ENCODE results near the gene CHAC1. TPM values are rescaled to one million over a fixed set of nuclear protein-coding genes. Genes with fewer than 3 reads are reported as not detected.

CHAC1 gene
- total and polyA plus RNA-seq, 8 donors, result 1.3 to 61.6 (median 5.0) TPM

DNA sequence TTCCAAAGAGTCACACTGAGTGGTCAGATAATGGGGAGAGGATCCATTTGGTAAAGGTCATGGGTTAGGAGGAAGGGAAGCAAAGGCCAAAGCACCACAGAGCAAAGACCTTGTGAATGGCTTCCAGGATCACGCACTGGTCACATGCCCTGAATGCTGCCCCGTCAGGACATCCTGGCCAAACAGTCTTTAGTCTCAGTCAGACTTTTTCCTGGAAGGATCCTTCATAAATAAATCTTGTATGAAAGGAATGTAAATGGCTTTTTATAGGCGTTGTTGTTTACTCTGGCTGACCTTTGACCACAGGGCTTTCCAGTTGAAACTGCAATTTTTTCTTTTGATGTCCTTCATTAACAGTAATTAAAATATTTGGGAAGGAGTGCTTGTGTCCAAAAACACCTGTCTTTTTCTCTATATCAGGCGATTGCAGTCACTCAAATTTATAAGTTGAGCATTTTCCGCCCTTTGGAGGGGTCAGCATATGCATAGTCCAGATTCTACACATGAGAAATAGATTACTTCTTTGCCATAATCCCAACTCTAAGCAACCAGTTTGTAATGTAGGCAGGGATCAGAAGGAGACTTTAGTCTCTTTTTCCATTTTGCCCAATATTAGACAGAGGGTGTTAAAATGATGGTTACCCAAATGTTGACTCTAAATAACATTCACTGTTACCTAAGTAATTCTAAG is 48.4 kb downstream of the CHAC1 start:
- WGBS, 5 donors, result 33 to 55% (median 44%) methylated on average over 5 of the region's 5 CpGs
- no peaks in the 10 kb centered on the region for H3K9me3 ChIP-seq
- TF ChIP-seq EP300 (IDR thresholded peaks at IDR 0.05) (no peak), POLR2AphosphoS5 (IDR thresholded peaks at IDR 0.05) (no peak), POLR2A (IDR thresholded peaks at IDR 0.05) (no peak)
- TF ChIP-seq, protein P1, sequence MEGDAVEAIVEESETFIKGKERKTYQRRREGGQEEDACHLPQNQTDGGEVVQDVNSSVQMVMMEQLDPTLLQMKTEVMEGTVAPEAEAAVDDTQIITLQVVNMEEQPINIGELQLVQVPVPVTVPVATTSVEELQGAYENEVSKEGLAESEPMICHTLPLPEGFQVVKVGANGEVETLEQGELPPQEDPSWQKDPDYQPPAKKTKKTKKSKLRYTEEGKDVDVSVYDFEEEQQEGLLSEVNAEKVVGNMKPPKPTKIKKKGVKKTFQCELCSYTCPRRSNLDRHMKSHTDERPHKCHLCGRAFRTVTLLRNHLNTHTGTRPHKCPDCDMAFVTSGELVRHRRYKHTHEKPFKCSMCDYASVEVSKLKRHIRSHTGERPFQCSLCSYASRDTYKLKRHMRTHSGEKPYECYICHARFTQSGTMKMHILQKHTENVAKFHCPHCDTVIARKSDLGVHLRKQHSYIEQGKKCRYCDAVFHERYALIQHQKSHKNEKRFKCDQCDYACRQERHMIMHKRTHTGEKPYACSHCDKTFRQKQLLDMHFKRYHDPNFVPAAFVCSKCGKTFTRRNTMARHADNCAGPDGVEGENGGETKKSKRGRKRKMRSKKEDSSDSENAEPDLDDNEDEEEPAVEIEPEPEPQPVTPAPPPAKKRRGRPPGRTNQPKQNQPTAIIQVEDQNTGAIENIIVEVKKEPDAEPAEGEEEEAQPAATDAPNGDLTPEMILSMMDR (IDR thresholded peaks at IDR 0.05), result no peak
- DNase-seq, result peak; percentile 29 to 41
- H3K4me3 ChIP-seq, result no peak overlapping the region
- intact Hi-C loops (cut with DNase I; ENCODE audit: low total_unique reads), result no loop called here
- no peaks in the 10 kb centered on the region for H3K27me3 ChIP-seq
- H3K27ac ChIP-seq, result peak overlapping the region in 3 of 5 donors; percentile 17 to 54 (median 36)
- H3K4me1 ChIP-seq, result peaks cover 6 to 15% (median 10%) of the 10 kb centered on the region in 4 donors
- peaks cover 14 to 69% (median 64%) of the 10 kb centered on the region in 4 donors for H3K36me3 ChIP-seq

DNA sequence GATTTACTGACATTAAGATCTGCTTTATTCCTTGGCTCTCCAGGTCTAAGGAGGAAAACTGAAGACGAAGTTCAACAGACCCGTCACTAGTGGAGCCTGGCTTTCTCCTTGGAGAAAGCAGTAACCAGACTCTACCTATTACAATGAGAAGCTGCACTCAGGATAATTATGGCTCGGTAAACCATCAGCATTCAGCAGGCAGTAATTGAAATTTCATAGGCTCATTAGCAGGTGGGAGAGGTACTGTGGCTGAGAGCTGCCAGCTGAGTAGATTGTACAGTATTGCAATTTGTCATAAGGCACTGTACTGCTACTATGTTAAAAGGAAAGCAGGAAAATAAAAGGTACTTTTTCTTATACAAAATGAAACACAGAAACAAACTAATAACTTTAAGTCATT is 51.2 kb downstream of the CHAC1 start:
- WGBS, 5 donors, result 83 to 95% (median 89%) methylated on average over 3 of the region's 3 CpGs
- TF ChIP-seq EP300 (IDR thresholded peaks at IDR 0.05) (no peak), POLR2A (IDR thresholded peaks at IDR 0.05) (no peak), POLR2AphosphoS5 (IDR thresholded peaks at IDR 0.05) (no peak)
- TF ChIP-seq, protein P1 (IDR thresholded peaks at IDR 0.05), result no peak

More for the DNA sequence above, 51.2 kb downstream of the CHAC1 start:
- Histone ChIP-seq H3K4me3 (no peak overlapping the region), H3K36me3 (peaks cover 3 to 63% (median 56%) of the 10 kb centered on the region in 4 donors), H3K9me3 (no peaks in the 10 kb centered on the region), H3K4me1 (peaks cover 6 to 15% (median 10%) of the 10 kb centered on the region in 4 donors), H3K27me3 (no peaks in the 10 kb centered on the region), H3K27ac (no peak overlapping the region)
- no peak for DNase-seq
- intact Hi-C loops (cut with DNase I; ENCODE audit: low total_unique reads), result no loop called here

Small RNA genes lying within 50 kb of the gene (small RNA-seq; reads per million reads assigned to genes)
- gene ISCA1P4, result 0 reads per million in 4 donors

Other genes starting within 250 kb of the CHAC1 start
- gene RMDN3, start 198.2 kb upstream of the CHAC1 start, total RNA-seq, result 10 to 100 TPM in 4 of 5 donors, not detected in 1; 25.2 to 63.8 (median 48.2) TPM
- gene RMDN3, start 198.2 kb upstream of the CHAC1 start, polyA plus RNA-seq, result 10 to 100 TPM; 12.6 to 21.2 (median 15.0) TPM
- gene GCHFR, start 189.4 kb upstream of the CHAC1 start, total RNA-seq, result 10 to 100 TPM in 2 of 5 donors, 1 to 10 TPM in 1, not detected in 2; 1.3 to 13.6 (median 11.7) TPM
- 10 to 100 TPM; 21.4 to 37.4 (median 29.3) TPM for gene GCHFR, start 189.4 kb upstream of the CHAC1 start, polyA plus RNA-seq
- 10 to 100 TPM in 1 of 5 donors, not detected in 4; 39.3 TPM for gene C15orf62, start 183.5 kb upstream of the CHAC1 start, total RNA-seq
- gene C15orf62, start 183.5 kb upstream of the CHAC1 start, polyA plus RNA-seq, result 1 to 10 TPM in 1 of 3 donors, under 1 TPM in 2; 0.25 to 4.5 (median 0.31) TPM
- gene ZFYVE19, start 146.4 kb upstream of the CHAC1 start, total RNA-seq, result 10 to 100 TPM; 10.3 to 29.2 (median 18.7) TPM
- 10 to 100 TPM; 14.4 to 31.0 (median 28.3) TPM for gene ZFYVE19, start 146.4 kb upstream of the CHAC1 start, polyA plus RNA-seq
- 10 to 100 TPM; 11.0 to 64.2 (median 22.9) TPM for gene DNAJC17, start 146.0 kb upstream of the CHAC1 start, total RNA-seq
- 10 to 100 TPM; 33.6 to 66.7 (median 53.9) TPM for gene DNAJC17, start 146.0 kb upstream of the CHAC1 start, polyA plus RNA-seq
- gene PPP1R14D, start 124.8 kb upstream of the CHAC1 start, total RNA-seq, result 10 to 100 TPM in 1 of 5 donors, 1 to 10 TPM in 1, not detected in 3; 2.2 to 20.0 TPM
- gene PPP1R14D, start 124.8 kb upstream of the CHAC1 start, polyA plus RNA-seq, result 1 to 10 TPM in 2 of 3 donors, under 1 TPM in 1; 0.63 to 4.1 (median 1.4) TPM
- 100 to 1,000 TPM in 4 of 5 donors, 10 to 100 TPM in 1; 58.6 to 394 (median 178) TPM for gene SPINT1, start 109.4 kb upstream of the CHAC1 start, total RNA-seq
- gene SPINT1, start 109.4 kb upstream of the CHAC1 start, polyA plus RNA-seq, result 10 to 100 TPM; 16.8 to 76.8 (median 52.3) TPM
- gene RHOV, start 79.2 kb upstream of the CHAC1 start, total RNA-seq, result 1 to 10 TPM in 4 of 5 donors, not detected in 1; 1.3 to 3.2 (median 1.7) TPM
- gene RHOV, start 79.2 kb upstream of the CHAC1 start, polyA plus RNA-seq, result 10 to 100 TPM in 1 of 3 donors, 1 to 10 TPM in 2; 1.2 to 87.8 (median 1.4) TPM
- gene VPS18, start 59.0 kb upstream of the CHAC1 start, total RNA-seq, result 10 to 100 TPM in 4 of 5 donors, 1 to 10 TPM in 1; 1.8 to 24.2 (median 20.3) TPM
- gene VPS18, start 59.0 kb upstream of the CHAC1 start, polyA plus RNA-seq, result 10 to 100 TPM in 1 of 3 donors, 1 to 10 TPM in 2; 5.7 to 10.8 (median 6.1) TPM
- gene DLL4, start 24.1 kb upstream of the CHAC1 start, total RNA-seq, result 10 to 100 TPM in 1 of 5 donors, 1 to 10 TPM in 3, under 1 TPM in 1; 0.89 to 20.0 (median 3.3) TPM
- 1 to 10 TPM in 2 of 3 donors, under 1 TPM in 1; 0.56 to 2.2 (median 1.5) TPM for gene DLL4, start 24.1 kb upstream of the CHAC1 start, polyA plus RNA-seq
- gene INO80, start 162.8 kb downstream of the CHAC1 start, total RNA-seq, result 10 to 100 TPM; 28.1 to 40.8 (median 32.6) TPM
- 10 to 100 TPM in 1 of 3 donors, 1 to 10 TPM in 2; 4.6 to 13.1 (median 9.0) TPM for gene INO80, start 162.8 kb downstream of the CHAC1 start, polyA plus RNA-seq